Fibroblast of lung (primary cell): ENCODE results near the gene UVRAG. TPM values are rescaled to one million over a fixed set of nuclear protein-coding genes. Genes with fewer than 3 reads are reported as not detected.

ENCODE experiments used
- DNase-seq, 2 donors: peaks; one replicate each; pipeline versions ENCODE4 v3.0.0 to v3.0.0-alpha.2; 2010; ENCODE audit warnings: low read depth in 2 of 2
- H2AFZ ChIP-seq: 2 replicates; pipeline ENCODE4 v1.5.1; 2012; ENCODE audit warnings: low read length, control low read depth, inconsistent platforms
- H3K27ac ChIP-seq: 2 replicates; pipeline ENCODE4 v1.5.1; 2011; ENCODE audit warnings: low read length, control low read depth; ENCODE audit not compliant: insufficient read depth
- H3K27me3 ChIP-seq: 2 replicates; pipeline ENCODE4 v1.5.1; 2011; ENCODE audit warnings: mild to moderate bottlenecking, low read length; ENCODE audit not compliant: control insufficient read depth, insufficient read depth
- H3K36me3 ChIP-seq: 2 replicates; pipeline ENCODE4 v1.5.1; 2011; ENCODE audit warnings: low read length; ENCODE audit not compliant: control insufficient read depth, insufficient read depth
- H3K4me1 ChIP-seq: 2 replicates; pipeline ENCODE4 v1.5.1; 2011; ENCODE audit warnings: low read length; ENCODE audit not compliant: control insufficient read depth, insufficient read depth; ENCODE audit errors: extremely low read depth
- H3K4me2 ChIP-seq: 2 replicates; pipeline ENCODE4 v1.5.1; 2011; ENCODE audit warnings: low read length, control low read depth; ENCODE audit not compliant: insufficient read depth; ENCODE audit errors: extremely low read depth
- H3K4me3 ChIP-seq, 4 experiments: fragments of 200-600 bp in 1 of 4; sonication (generic) in 1 of 4; replicated peaks in 1 of 4; 2 replicates each; pipeline ENCODE4 v1.5.1; 2011 to 2016; ENCODE audit warnings: low read length in 4 of 4, low read depth in 3 of 4, mild to moderate bottlenecking in 3 of 4, control low read depth in 2 of 4, inconsistent platforms in 1 of 4, mixed read lengths in 1 of 4; ENCODE audit not compliant: insufficient read depth in 1 of 4; ENCODE audit errors: control extremely low read depth in 1 of 4
- H3K79me2 ChIP-seq: 2 replicates; pipeline ENCODE4 v1.5.1; 2012; ENCODE audit warnings: mild to moderate bottlenecking, low read length, inconsistent platforms; ENCODE audit not compliant: control insufficient read depth, insufficient read depth
- H3K9ac ChIP-seq: 2 replicates; pipeline ENCODE4 v1.5.1; 2011; ENCODE audit warnings: mild to moderate bottlenecking, low read length, control low read depth; ENCODE audit not compliant: insufficient read depth
- H3K9me3 ChIP-seq: 2 replicates; pipeline ENCODE4 v1.5.1; 2012; ENCODE audit warnings: low read depth, low read length; ENCODE audit not compliant: control insufficient read depth, insufficient read depth
- H4K20me1 ChIP-seq: 2 replicates; pipeline ENCODE4 v1.5.1; 2011; ENCODE audit warnings: low read length; ENCODE audit not compliant: control insufficient read depth, insufficient read depth; ENCODE audit errors: extremely low read depth
- CTCF ChIP-seq, 2 donors: IDR thresholded peaks in 1 of 2; conservative IDR thresholded peaks in 1 of 2; 1 replicate in 1 of 2; 2 replicates in 1 of 2; pipeline ENCODE4 v1.5.1; 2011 to 2012; ENCODE audit warnings: low read length in 2 of 2, control low read depth in 1 of 2, inconsistent platforms in 1 of 2, low read depth in 1 of 2, mild to moderate bottlenecking in 1 of 2
- EZH2 ChIP-seq: IDR thresholded peaks from 2 replicates; pipeline ENCODE4 v1.5.1; 2012; ENCODE audit warnings: low read length, control low read depth, mild to moderate bottlenecking; ENCODE audit errors: missing control alignments
- polyA plus RNA-seq, 2 donors: library from polyadenylated mRNA; depleted of rRNA in 1 of 2; stranded (reverse) in 1 of 2; unstranded in 1 of 2; fragments of >200 nt; gene quantifications; 2 replicates each; pipeline ENCODE4 v1.2.1, GENCODE V29; 2011 to 2012; ENCODE audit warnings: missing spikeins in 1 of 2
- total RNA-seq: library from RNA; depleted of rRNA; stranded (reverse); fragments of >200 nt; gene quantifications from 2 replicates; pipeline ENCODE4 v1.2.1, GENCODE V29; 2014

UVRAG gene
- total and polyA plus RNA-seq, 2 donors (not counting 1 experiment from before 2014, with no cell fraction given) = 15.8 to 22.1 TPM

GRCh38 chr11:76143274-76143673 lies 328.3 kb downstream of the UVRAG start:
- Histone ChIP-seq H3K27me3 (no peaks in the 10 kb centered on the region), H3K79me2 (no peaks in the 10 kb centered on the region), H3K4me1 (no peaks in the 10 kb centered on the region), H2AFZ (no peak overlapping the region), H3K36me3 (peaks cover 1% of the 10 kb centered on the region), H3K27ac (no peak overlapping the region), H4K20me1 (no peaks in the 10 kb centered on the region), H3K9ac (no peak overlapping the region), H3K4me3 (no peak overlapping the region), H3K4me2 (no peak overlapping the region), H3K9me3 (no peaks in the 10 kb centered on the region)
- TF ChIP-seq CTCF (conservative IDR thresholded peaks at IDR 0.05 in 1 of 2, IDR thresholded peaks at IDR 0.05 in 1 of 2; ENCODE audit: low read depth in 1 of 2, low read length in 2 of 2) (no peak), EZH2 (no peak)
- no peak for DNase-seq

GRCh38 chr11:76147106-76147740 lies 332.2 kb downstream of the UVRAG start:
- TF ChIP-seq CTCF (conservative IDR thresholded peaks at IDR 0.05 in 1 of 2, IDR thresholded peaks at IDR 0.05 in 1 of 2; ENCODE audit: low read depth in 1 of 2, low read length in 2 of 2) (no peak), EZH2 (no peak)
- Histone ChIP-seq H3K4me3 (no peak overlapping the region), H3K9me3 (no peaks in the 10 kb centered on the region), H3K79me2 (no peaks in the 10 kb centered on the region), H2AFZ (no peak overlapping the region), H3K9ac (no peak overlapping the region), H3K4me1 (no peaks in the 10 kb centered on the region), H3K4me2 (no peak overlapping the region), H4K20me1 (no peaks in the 10 kb centered on the region), H3K27ac (no peak overlapping the region), H3K27me3 (no peaks in the 10 kb centered on the region), H3K36me3 (no peaks in the 10 kb centered on the region)
- DNase-seq = no peak

GRCh38 chr11:76148231-76148630 lies 333.2 kb downstream of the UVRAG start:
- TF ChIP-seq CTCF (conservative IDR thresholded peaks at IDR 0.05 in 1 of 2, IDR thresholded peaks at IDR 0.05 in 1 of 2; ENCODE audit: low read depth in 1 of 2, low read length in 2 of 2) (no peak), EZH2 (no peak)
- no peaks in the 10 kb centered on the region for H3K27me3 ChIP-seq
- H3K4me1 ChIP-seq = no peaks in the 10 kb centered on the region
- no peak overlapping the region for H3K27ac ChIP-seq
- no peak overlapping the region for H3K9ac ChIP-seq
- H3K4me3 ChIP-seq = no peak overlapping the region
- H2AFZ ChIP-seq = no peak overlapping the region
- H3K9me3 ChIP-seq = no peaks in the 10 kb centered on the region
- H4K20me1 ChIP-seq = no peaks in the 10 kb centered on the region
- DNase-seq = no peak
- H3K4me2 ChIP-seq = no peak overlapping the region
- H3K79me2 ChIP-seq = no peaks in the 10 kb centered on the region
- no peaks in the 10 kb centered on the region for H3K36me3 ChIP-seq
